Stimulated activated CD4-positive, alpha-beta T cell treated with anti-CD3 and anti-CD28 coated beads, Interleukin-4, amount 100 ng/mL, for 4 hours (primary cell): Measurements from ENCODE around the gene SERPINA1.

ENCODE experiments used
- DNase-seq, 2 experiments: peaks; one replicate each; pipeline ENCODE4 v3.0.0-alpha.2; 2020

Gene SERPINA1

DNA sequence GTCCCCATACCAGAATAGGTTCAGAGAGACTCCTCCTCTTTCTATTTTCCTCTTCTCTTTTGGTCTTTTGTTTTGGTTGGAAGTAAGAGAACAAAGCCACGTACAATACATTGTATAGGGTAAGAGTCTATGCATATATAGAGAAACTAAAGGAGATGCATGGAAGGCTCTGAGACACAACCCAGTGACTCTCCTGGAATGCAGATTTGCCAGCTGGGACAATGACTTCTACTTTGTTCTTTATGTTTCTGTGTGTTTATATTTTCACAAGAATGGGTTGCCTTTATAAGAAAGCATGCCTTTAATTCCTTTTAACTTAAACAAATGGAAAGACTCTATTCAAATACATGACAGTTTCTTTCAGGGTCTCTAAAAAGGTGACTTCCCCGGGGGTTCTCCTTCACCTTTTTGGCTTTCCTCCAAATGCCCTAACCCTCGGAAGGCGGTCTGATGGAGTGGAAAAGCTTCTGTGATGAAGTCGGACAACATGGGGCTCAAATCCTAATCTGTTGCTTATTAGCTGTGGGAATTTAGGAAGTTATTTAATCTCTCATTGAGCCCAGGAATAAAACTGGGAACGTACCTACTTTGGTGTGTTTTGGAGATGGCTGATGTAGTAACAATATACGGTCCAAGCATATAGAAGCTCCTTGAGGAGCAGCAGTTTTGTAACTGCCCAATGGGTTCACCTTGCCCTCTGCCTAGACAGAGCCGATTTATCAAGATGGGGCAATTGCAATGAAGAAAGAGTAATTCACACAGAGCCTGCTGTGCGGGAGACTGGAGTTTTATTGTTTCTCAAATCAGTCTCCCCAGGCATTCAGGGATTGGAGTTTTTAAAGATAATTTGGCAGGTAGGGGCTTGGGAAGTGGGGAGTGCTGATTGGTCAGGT is 9.1 kb upstream of the SERPINA1 start:
- DNase-seq, result no peak

GRCh38 chr14:94396628-94397225 is 8.3 kb upstream of the SERPINA1 start:
- no peak for DNase-seq

GRCh38 chr14:94395888-94396574 is 7.6 kb upstream of the SERPINA1 start:
- no peak for DNase-seq

GRCh38 chr14:94395282-94395887 is 7.0 kb upstream of the SERPINA1 start:
- no peak for DNase-seq

- peak in 1 of 2 experiments; percentile 26 for DNase-seq
Measured at GRCh38 chr14:94394581-94395207, 6.3 kb upstream of the SERPINA1 start.

DNA sequence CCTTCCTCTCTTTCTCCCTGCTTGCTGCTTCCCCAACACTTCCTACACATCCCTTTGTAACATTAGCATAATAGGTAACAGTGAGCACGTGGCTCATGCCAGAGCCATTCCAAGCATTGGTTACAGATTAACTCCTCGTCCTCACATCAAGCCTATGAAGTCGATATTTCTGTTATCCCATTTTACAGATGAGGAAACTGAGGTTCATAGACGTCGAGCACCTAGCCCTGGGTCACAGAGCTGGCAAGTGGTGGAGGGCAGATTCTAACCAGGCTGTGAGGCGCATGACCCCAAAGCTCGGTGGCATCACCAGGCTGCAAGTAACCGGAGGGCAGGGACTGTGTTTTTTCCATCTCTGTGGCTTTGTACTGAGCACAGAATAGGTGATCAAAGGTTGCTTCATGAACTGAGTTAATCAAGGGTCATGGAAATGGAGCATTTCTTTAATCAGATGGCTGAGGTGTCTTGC is 5.7 kb upstream of the SERPINA1 start:
- no peak for DNase-seq

GRCh38 chr14:94393474-94393873 is 5.1 kb upstream of the SERPINA1 start:
- DNase-seq, result no peak

- DNase-seq, result peak in 1 of 2 experiments; percentile 37
Measured at GRCh38 chr14:94392510-94392935, 4.1 kb upstream of the SERPINA1 start.

- no peak for DNase-seq
Measured at GRCh38 chr14:94391281-94391975, 3.0 kb upstream of the SERPINA1 start.

- DNase-seq, result no peak
Measured at GRCh38 chr14:94390372-94391086, 2.1 kb upstream of the SERPINA1 start.

DNA sequence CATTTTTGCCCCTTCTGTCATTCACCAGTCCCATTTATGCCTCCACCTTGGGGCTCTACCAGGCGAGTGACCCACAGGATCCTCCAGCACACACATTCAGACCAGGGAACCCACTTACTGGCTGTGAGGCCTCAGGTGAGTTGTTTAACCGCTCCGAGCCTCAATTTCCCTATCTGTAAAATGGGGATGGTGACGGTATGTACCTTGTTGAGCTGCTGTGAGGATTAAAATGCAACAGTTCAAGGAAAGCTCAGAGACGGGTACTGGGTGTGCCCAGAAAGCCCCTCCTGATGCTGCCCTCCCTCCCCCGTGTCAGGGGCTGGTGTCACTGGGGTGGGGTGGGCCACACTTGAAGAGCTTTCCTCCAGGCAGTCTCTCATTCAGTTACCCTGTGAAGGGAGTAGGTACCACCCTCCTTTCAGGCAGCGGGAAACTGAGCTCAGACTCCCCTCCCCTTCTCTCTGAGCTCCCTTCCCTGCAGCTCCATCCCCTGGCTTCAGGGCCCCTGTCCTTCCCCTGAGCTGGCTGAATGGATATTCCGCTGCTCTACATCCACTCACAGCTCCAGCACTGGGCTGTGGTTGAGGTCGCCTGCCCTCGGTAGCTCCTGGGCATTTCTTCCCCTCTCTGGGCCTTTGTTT is 1.4 kb upstream of the SERPINA1 start:
- no peak for DNase-seq

DNA sequence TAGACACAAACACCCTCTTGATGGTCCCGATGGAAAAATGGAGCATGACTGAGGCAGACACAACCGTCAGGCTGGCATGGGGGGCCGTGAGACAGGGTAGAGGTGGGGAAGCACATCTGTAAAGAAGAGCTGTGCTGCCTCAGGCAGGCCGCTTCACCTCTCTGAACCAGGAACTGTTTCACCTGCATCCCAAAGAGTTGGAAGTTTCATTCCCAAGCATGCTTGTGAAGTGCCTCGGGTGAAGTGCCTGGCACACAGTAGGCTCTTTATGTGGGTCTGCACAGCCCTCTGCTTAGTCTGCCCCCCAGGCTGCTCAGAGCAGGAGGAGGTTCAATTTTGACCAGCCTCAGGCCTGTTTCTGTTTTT is 685 bp upstream of the SERPINA1 start:
- DNase-seq, result no peak

GRCh38 chr14:94388027-94388383 is 397 bp downstream of the SERPINA1 start:
- DNase-seq, result no peak

GRCh38 chr14:94387051-94388026 is 1.1 kb downstream of the SERPINA1 start:
- no peak for DNase-seq

GRCh38 chr14:94386085-94387031 is 2.0 kb downstream of the SERPINA1 start:
- DNase-seq, result no peak

DNA sequence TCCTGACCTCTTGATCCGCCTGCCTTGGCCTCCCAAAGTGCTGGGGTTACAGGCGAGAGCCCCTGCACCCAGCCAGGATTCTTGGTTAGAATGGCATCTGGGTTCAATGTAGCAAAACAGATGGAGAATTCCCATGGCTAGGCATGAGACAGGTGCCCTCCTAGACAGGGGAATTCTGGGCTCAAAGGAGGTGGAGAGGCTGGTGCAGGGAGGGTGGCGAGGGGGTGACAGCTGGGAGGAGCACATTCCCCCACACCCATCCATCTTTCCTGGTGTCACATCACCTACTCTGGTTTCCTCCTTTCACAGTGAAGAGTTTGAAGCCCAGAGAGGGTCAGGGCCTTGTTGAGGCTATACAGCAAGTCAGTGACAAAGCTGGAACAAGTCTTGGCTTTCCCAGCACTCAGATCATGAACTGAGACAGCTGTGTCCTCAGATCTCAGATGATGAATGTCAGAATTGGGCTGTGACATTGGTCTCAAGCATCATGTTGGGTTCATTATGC is 2.8 kb downstream of the SERPINA1 start:
- DNase-seq, result no peak

GRCh38 chr14:94384342-94384741 is 4.1 kb downstream of the SERPINA1 start:
- no peak for DNase-seq

DNA sequence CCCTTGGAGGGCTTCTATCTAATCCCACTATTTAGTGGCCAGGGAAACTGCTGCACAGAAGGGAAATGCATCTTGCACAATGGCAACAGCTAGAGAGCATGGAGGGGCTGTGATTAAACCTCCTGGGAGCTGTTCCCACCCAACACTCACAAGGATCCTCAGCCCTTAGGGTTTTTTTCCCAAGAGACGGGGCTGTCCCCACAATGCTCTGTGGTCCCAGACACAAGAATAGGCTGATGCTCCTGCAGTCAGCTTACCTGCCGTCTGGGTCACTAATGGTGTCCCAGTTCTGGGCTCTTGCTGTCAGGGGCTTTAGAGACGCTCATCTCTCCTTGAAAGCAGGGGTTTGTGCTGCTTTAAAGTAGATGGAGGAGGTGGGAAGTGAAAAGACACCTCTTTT is 4.6 kb downstream of the SERPINA1 start:
- DNase-seq, result no peak
